WERI-Rb-1 (cell line): Measurements from ENCODE around the gene C4orf50.

ENCODE experiments used
- DNase-seq: peaks from one replicate; pipeline ENCODE4 v3.0.0-alpha.2; 2020
- H3K27ac ChIP-seq: fragments of 250-450 bp; sonication (Bioruptor Pico); 2 replicates; pipeline ENCODE4 v1.5.1; 2020; ENCODE audit warnings: mild to moderate bottlenecking, moderate library complexity
- H3K27me3 ChIP-seq: fragments of 250-450 bp; sonication (Bioruptor Pico); 2 replicates; pipeline ENCODE4 v1.5.1; 2021; ENCODE audit warnings: mild to moderate bottlenecking, low read depth, moderate library complexity; ENCODE audit not compliant: insufficient read depth, severe bottlenecking
- H3K36me3 ChIP-seq: fragments of 250-450 bp; sonication (Bioruptor Pico); 2 replicates; pipeline ENCODE4 v1.5.1; 2020; ENCODE audit warnings: mild to moderate bottlenecking, moderate library complexity
- H3K4me3 ChIP-seq: 2 replicates; pipeline ENCODE4 v1.5.1; 2011; ENCODE audit warnings: low read depth, mild to moderate bottlenecking, control low read depth, low read length
- H3K9me3 ChIP-seq: fragments of 250-450 bp; sonication (Bioruptor Pico); 2 replicates; pipeline ENCODE4 v1.5.1; 2021; ENCODE audit warnings: mild to moderate bottlenecking, moderate library complexity; ENCODE audit not compliant: severe bottlenecking
- TF ChIP-seq, protein P1 (sequence below): IDR thresholded peaks from 2 replicates; pipeline ENCODE4 v1.5.1; 2011; ENCODE audit warnings: low read depth, mild to moderate bottlenecking, control low read depth, inconsistent platforms, low read length

C4orf50 gene

DNA sequence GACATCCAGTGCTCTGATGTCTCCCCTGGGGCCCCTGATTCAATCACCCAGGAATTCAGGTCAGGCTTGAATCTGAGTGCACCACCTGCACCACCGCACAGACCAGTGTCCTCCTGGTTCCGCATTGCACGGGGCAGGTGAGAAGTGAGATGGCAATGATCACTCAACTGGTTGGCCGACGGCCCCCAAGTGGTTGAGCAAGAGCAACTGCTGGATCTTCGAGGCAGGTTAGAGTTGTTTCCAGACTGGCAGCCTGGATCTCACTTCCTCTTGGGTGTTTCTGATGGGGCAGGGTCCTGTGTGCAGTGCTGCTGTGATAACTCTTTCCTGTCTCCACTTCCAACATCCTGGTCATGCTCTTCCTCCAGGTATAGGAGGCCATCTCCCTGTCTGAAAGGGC lies 50.4 kb downstream of the C4orf50 start:
- Histone ChIP-seq H3K27ac (no peak overlapping the region), H3K4me3 (no peak overlapping the region), H3K27me3 (no peaks in the 10 kb centered on the region), H3K36me3 (no peaks in the 10 kb centered on the region), H3K9me3 (no peaks in the 10 kb centered on the region)
- TF ChIP-seq, protein P1, sequence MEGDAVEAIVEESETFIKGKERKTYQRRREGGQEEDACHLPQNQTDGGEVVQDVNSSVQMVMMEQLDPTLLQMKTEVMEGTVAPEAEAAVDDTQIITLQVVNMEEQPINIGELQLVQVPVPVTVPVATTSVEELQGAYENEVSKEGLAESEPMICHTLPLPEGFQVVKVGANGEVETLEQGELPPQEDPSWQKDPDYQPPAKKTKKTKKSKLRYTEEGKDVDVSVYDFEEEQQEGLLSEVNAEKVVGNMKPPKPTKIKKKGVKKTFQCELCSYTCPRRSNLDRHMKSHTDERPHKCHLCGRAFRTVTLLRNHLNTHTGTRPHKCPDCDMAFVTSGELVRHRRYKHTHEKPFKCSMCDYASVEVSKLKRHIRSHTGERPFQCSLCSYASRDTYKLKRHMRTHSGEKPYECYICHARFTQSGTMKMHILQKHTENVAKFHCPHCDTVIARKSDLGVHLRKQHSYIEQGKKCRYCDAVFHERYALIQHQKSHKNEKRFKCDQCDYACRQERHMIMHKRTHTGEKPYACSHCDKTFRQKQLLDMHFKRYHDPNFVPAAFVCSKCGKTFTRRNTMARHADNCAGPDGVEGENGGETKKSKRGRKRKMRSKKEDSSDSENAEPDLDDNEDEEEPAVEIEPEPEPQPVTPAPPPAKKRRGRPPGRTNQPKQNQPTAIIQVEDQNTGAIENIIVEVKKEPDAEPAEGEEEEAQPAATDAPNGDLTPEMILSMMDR, result peak; percentile 46; the same call in 1 of the 2 replicates
- DNase-seq, result peak; percentile 21

DNA sequence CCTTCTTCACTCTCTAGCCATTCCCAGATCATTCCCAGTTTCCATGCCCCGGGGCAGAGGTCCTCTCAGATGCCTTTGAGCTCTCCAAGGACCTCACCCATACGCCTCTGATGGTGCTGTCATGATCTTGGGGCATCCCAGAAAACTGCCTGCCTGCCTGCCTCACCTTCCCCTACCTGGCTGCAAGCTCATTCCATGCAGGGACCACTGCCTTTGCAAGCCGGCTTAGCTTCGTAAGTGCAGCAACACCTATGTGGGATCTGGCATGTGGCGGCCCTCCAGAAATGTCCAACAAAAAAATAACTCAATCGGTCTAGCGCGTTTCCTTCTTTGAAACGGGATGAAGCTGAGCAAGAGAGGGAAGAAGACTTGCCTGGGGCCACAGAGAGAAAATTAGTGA lies 53.0 kb downstream of the C4orf50 start:
- TF ChIP-seq, protein P1, result no peak
- no peaks in the 10 kb centered on the region for H3K9me3 ChIP-seq
- H3K36me3 ChIP-seq, result no peaks in the 10 kb centered on the region
- no peaks in the 10 kb centered on the region for H3K27me3 ChIP-seq
- no peak for DNase-seq
- no peak overlapping the region for H3K27ac ChIP-seq
- no peak overlapping the region for H3K4me3 ChIP-seq

DNA sequence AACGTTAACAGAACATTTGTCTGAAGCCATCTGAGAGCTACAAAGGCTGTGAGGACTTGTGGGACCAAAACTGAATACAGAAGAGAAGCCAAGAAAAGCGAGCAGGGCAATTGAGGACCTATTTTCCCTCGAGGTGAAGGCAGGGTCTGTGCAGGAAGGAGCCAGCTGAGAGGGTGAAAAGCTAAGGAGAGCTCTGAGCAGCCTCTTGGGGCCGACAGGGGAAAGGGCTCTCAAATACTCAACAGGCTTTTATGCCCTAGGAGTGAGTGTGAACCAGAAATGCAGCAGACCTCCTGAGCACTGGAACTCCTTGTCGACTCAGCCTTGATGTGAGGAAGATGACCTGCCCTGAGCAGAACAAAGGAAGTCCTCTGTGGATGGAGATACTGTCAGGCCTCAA lies 54.2 kb downstream of the C4orf50 start:
- no peaks in the 10 kb centered on the region for H3K27me3 ChIP-seq
- DNase-seq, result peak; percentile 30
- H3K9me3 ChIP-seq, result no peaks in the 10 kb centered on the region
- H3K27ac ChIP-seq, result 0 out of 2 replicates have a peak overlapping the region, but pooled peaks have one; percentile 11
- no peaks in the 10 kb centered on the region for H3K36me3 ChIP-seq
- no peak overlapping the region for H3K4me3 ChIP-seq
- TF ChIP-seq, protein P1, result peak; percentile 53

GRCh38 chr4:5963611-5964010 lies 54.6 kb downstream of the C4orf50 start:
- Histone ChIP-seq H3K27me3 (no peaks in the 10 kb centered on the region), H3K4me3 (no peak overlapping the region), H3K27ac (peak overlapping the region; percentile 11; the same call in 1 of the 2 replicates), H3K36me3 (no peaks in the 10 kb centered on the region), H3K9me3 (no peaks in the 10 kb centered on the region)
- TF ChIP-seq, protein P1, result peak; percentile 58
- peak; percentile 64 for DNase-seq

DNA sequence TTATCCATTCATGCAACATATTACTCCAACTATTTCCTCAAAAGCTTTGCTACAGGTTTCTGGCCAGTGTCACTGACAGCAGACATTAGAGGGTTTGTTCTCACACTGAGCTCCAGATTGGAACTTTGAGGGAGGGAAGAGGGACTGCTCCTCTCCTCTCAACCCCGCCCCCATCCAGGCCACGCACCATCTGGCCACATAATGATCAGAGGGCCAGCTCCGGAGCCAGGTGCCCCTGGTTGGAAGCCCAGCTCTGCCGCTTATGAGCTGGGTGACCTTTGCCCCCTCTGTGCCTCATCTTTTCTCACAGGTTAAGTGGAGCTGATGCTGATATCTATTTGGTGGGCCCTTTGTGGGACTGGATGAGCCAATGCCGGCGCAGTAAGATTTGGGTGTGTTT lies 55.8 kb downstream of the C4orf50 start:
- H3K27ac ChIP-seq, result peak overlapping the region; percentile 52
- peak; percentile 94 for DNase-seq
- no peaks in the 10 kb centered on the region for H3K27me3 ChIP-seq
- H3K4me3 ChIP-seq, result no peak overlapping the region
- H3K9me3 ChIP-seq, result no peaks in the 10 kb centered on the region
- no peaks in the 10 kb centered on the region for H3K36me3 ChIP-seq
- TF ChIP-seq, protein P1, result no peak

- Histone ChIP-seq H3K36me3 (no peaks in the 10 kb centered on the region), H3K27ac (no peak overlapping the region), H3K9me3 (no peaks in the 10 kb centered on the region), H3K4me3 (no peak overlapping the region), H3K27me3 (no peaks in the 10 kb centered on the region)
- no peak for DNase-seq
- TF ChIP-seq, protein P1, result no peak
Observed at GRCh38 chr4:5960252-5960880, 57.9 kb downstream of the C4orf50 start.
